Activated naive CD8-positive, alpha-beta T cell treated with anti-CD3 and anti-CD28 coated beads, Interleukin-2, amount 50 U/mL, for 24 hours (primary cell): ENCODE measurements around the gene KCNH3.
"Not testable (repeated sequence)": the region's sequence is repeated elsewhere in the genome, so short reads cannot be mapped to it uniquely, and the experiment has no call there.

Source experiments
- ATAC-seq: fragments of 150-1000 bp; cut with Tn5 transposase; one replicate; pipeline ENCODE4 v1.10.0; 2021
- DNase-seq: peaks from one replicate; pipeline ENCODE4 v3.0.0; 2021
- H3K27ac Mint-ChIP-seq: one replicate; pipeline ENCODE4 v1.8.0; 2021; ENCODE audit warnings: mild to moderate bottlenecking, mixed read lengths
- H3K27me3 Mint-ChIP-seq: one replicate; pipeline ENCODE4 v1.8.0; 2021; ENCODE audit warnings: mixed read lengths
- H3K36me3 Mint-ChIP-seq: one replicate; pipeline ENCODE4 v1.8.0; 2021; ENCODE audit warnings: low read depth, mixed read lengths
- H3K4me1 Mint-ChIP-seq: one replicate; pipeline ENCODE4 v1.8.0; 2021; ENCODE audit warnings: mixed read lengths
- H3K4me3 Mint-ChIP-seq: one replicate; pipeline ENCODE4 v1.8.0; 2021; ENCODE audit warnings: mild to moderate bottlenecking, moderate library complexity, mixed read lengths
- H3K9me3 Mint-ChIP-seq: one replicate; pipeline ENCODE4 v1.8.0; 2021; ENCODE audit warnings: mixed read lengths

Gene KCNH3

DNA sequence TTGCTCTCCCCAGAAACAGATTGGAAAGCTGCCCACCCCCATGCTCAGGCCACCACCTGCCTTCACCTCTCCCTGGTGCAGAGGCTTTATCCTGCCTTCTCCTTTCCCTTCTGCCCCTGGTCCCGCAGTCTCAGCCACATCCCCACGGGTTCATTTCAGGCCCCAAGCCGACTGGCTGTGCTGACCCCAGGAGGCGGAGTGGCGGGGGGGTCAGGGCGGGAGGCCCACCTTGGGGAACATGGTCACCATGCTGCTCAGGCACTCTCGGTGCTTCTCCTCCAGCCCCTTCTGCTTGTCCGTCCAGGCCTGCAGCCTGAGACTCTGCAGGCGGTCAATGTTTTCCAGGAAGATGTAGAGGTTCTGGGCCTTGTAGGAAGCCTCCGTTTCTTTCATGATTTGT lies 59.7 kb downstream of the KCNH3 start:
- Mint-ChIP-seq H3K27ac (no peak overlapping the region), H3K4me1 (peaks cover 3% of the 10 kb centered on the region), H3K4me3 (no peak overlapping the region), H3K9me3 (no peaks in the 10 kb centered on the region), H3K36me3 (no peaks in the 10 kb centered on the region), H3K27me3 (no peaks in the 10 kb centered on the region)
- no peak for ATAC-seq
- DNase-seq: no peak

DNA sequence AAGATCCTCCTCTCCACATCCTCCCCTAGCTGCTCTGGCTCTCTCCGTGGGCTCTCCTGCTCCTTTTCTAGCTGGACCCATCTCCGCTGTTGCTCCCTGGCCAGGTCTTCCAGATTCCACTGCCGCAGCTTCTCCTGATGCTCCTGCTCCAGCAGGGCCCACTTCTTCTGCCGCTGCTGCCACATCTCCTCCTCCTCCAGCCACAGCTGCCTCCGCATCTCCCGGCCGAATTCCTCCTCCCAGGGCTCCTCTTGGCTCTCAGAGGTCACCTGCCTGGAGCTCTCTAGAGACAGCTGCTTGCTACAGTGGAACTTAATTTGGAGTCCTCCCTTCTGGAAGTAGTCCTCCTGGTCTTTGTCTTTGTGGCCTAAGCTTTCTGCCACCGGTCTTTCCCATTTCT lies 61.1 kb downstream of the KCNH3 start:
- Mint-ChIP-seq H3K9me3 (no peaks in the 10 kb centered on the region), H3K36me3 (no peaks in the 10 kb centered on the region), H3K4me1 (peaks cover 3% of the 10 kb centered on the region), H3K27ac (no peak overlapping the region), H3K4me3 (no peak overlapping the region), H3K27me3 (no peaks in the 10 kb centered on the region)
- ATAC-seq (no peak), DNase-seq (no peak)

DNA sequence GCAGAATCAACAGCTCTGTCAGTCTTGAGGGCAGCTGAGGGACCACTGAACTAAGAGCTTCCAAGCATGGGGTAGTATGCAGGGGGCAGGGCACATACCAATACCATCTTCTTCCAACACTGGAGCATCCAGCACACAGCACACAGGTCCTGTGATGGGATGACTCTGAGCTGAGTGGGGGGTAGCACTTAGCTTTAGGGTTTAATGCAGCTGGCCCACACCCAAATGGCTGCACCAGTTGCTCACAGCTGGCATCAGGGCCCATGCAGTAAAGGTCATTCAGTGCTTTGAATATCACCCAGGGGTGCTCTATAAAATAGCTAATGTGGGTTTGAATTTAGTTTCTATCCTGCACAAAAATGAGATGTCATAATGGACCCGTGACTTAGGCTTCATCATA lies 64.9 kb downstream of the KCNH3 start:
- DNase-seq (no peak), ATAC-seq (no peak)
- no peaks in the 10 kb centered on the region for H3K27me3 Mint-ChIP-seq
- H3K27ac Mint-ChIP-seq: no peak overlapping the region
- H3K9me3 Mint-ChIP-seq: no peaks in the 10 kb centered on the region
- no peaks in the 10 kb centered on the region for H3K4me1 Mint-ChIP-seq
- no peaks in the 10 kb centered on the region for H3K36me3 Mint-ChIP-seq
- H3K4me3 Mint-ChIP-seq: no peak overlapping the region

DNA sequence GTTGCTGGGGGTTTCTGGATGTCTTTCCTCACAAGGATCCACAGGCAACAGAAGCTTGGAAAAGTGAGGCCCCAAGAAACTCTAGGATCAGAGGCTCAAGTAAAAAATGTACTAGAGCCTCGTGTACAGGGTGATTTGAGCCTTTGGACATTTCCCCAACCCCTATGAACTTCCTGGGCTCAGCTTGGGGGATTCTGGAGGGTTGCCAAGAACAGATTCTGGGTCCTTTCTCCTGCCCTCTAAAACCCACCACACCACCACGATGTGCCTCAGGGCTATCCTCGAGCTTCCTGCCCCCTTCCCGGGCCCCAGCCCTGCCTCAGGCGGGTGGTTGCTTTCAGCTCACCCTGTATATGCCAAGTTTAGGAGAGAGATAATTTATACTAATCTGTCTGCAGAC lies 66.0 kb downstream of the KCNH3 start:
- Mint-ChIP-seq H3K36me3 (no peaks in the 10 kb centered on the region), H3K27me3 (peaks cover under 1% of the 10 kb centered on the region), H3K4me1 (no peaks in the 10 kb centered on the region), H3K9me3 (no peaks in the 10 kb centered on the region), H3K4me3 (no peak overlapping the region), H3K27ac (no peak overlapping the region)
- ATAC-seq: no peak
- no peak for DNase-seq

DNA sequence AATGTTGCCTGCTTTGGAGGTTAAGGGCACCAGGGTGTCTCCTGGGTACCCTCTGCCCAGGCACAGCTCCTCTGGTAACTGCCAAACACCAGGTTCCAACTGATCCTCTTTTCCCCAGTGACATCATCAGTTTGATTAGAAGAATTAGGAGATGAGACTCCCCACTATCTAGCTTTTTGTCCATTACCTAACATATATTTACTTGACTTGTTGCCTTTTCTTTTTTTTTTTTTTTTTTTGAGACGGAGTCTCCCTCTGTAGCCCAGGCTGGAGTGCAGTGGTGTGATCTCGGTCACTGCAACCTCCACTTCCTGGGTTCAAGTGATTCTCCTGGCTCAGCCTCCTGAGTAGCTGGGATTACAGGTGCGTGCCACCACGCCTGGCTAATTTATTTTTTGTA lies 66.7 kb downstream of the KCNH3 start, which contains the start of gene FAM186B:
FAM186B (minus strand) TSS at position 101 of the 400 bp plus-strand sequence. CDS start 162 bp downstream, outside the sequence.
- H3K36me3 Mint-ChIP-seq, H3K9me3 Mint-ChIP-seq, H3K27ac Mint-ChIP-seq, ATAC-seq, H3K4me1 Mint-ChIP-seq, H3K4me3 Mint-ChIP-seq, H3K27me3 Mint-ChIP-seq, DNase-seq: not testable (repeated sequence)
